Heart left ventricle (tissue), 16 donors: ENCODE measurements around the gene SYTL5. TPM values are rescaled to one million over a fixed set of nuclear protein-coding genes. Genes with fewer than 3 reads are reported as not detected.

Source experiments
- ATAC-seq, 4 donors: fragments of 200-7000 bp; cut with Tn5 transposase; one replicate each; pipeline ENCODE4 v1.9.1; 2020 to 2022; ENCODE audit warnings: moderate library complexity in 4 of 4, mild to moderate bottlenecking in 3 of 4, moderate number of reproducible peaks in 1 of 4
- DNase-seq, 5 donors: peaks; one replicate each; pipeline ENCODE4 v3.0.0-alpha.2; 2020
- H3K27ac ChIP-seq, 12 donors: fragments of 200-600 bp; sonication (generic) in 4 of 12; one replicate each; pipeline versions ENCODE4 v1.5.0 to v1.8.0; 2016 to 2022; ENCODE audit warnings: mild to moderate bottlenecking in 2 of 12
- H3K27me3 ChIP-seq, 9 donors: fragments of 200-600 bp; sonication (generic) in 2 of 9; one replicate each; pipeline versions ENCODE4 v1.5.1 to v1.8.0; 2016 to 2022; ENCODE audit warnings: mild to moderate bottlenecking in 3 of 9
- H3K36me3 ChIP-seq, 9 donors: fragments of 200-600 bp; sonication (generic) in 2 of 9; one replicate each; pipeline versions ENCODE4 v1.5.0 to v1.8.0; 2018 to 2022; ENCODE audit warnings: mild to moderate bottlenecking in 2 of 9
- H3K4me1 ChIP-seq, 12 donors: fragments of 200-600 bp; sonication (generic) in 4 of 12; one replicate each; pipeline versions ENCODE4 v1.5.0 to v1.8.0; 2016 to 2022; ENCODE audit warnings: mild to moderate bottlenecking in 3 of 12
- H3K4me3 ChIP-seq, 12 donors: fragments of 200-600 bp; sonication (generic) in 4 of 12; one replicate each; pipeline versions ENCODE4 v1.5.0 to v1.8.0; 2017 to 2022; ENCODE audit warnings: mild to moderate bottlenecking in 9 of 12, moderate library complexity in 4 of 12
- H3K9me3 ChIP-seq, 12 donors: fragments of 200-600 bp; sonication (generic) in 4 of 12; one replicate each; pipeline versions ENCODE4 v1.5.0 to v1.8.0; 2016 to 2022; ENCODE audit warnings: mild to moderate bottlenecking in 1 of 12
- CTCF ChIP-seq, 12 donors: fragments of 200-600 bp; sonication (generic) in 4 of 12; IDR thresholded peaks; one replicate each; pipeline versions ENCODE4 v1.5.0 to v1.8.0; 2018 to 2022; ENCODE audit warnings: antibody characterized with exemption in 12 of 12, mild to moderate bottlenecking in 5 of 12
- POLR2A ChIP-seq, 2 donors: fragments of 450-650 bp; IDR thresholded peaks; one replicate each; pipeline ENCODE4 v1.6.1; 2017; ENCODE audit warnings: antibody characterized with exemption in 2 of 2, mild to moderate bottlenecking in 2 of 2, moderate library complexity in 2 of 2
- WGBS, 4 donors: extraction: QIAGEN DNeasy Blood & Tissue Kit in 2 of 4; methylation state at CpG; one replicate each; pipeline versions ENCODE4 v1.1.5 to v1.1.7; 2013 to 2018; 5-methylcytosine and 5-hydroxymethylcytosine counted together
- intact Hi-C, 10 donors: fragments of 100-400 bp; cut with DNase I; formaldehyde crosslinking; loops; one replicate each; pipeline versions ENCODE4 v1.11.1 to v1.14.2; 2022
- polyA plus RNA-seq, 2 donors: library from polyadenylated mRNA; stranded (reverse); fragments of 200-250 nt; gene quantifications; one replicate each; pipeline ENCODE4 v1.2.3, GENCODE V29; 2013
- total RNA-seq, 9 donors: library from RNA; depleted of rRNA in 2 of 9; stranded (reverse); fragments of >200 nt in 2 of 9; fragmentation: NEBNext Ultra II Directional in 3 of 9; extraction: Animal tissue kit (Norgen Biotek cat#: 25700) in 3 of 9; gene quantifications; one replicate each; pipeline versions ENCODE4 v1.1.0 to v1.2.4, GENCODE V29; 2016 to 2023
- donor health status: ischemic (EF 13 %, LVEDD 7.1; RV severe dilation, severe dysfunction).
- donor health status: healthy with polysubstance abuse.
- donor health status: DM: no; HTN: yes; CAD: no.
- donor health status: DM: no; HTN: no; CAD: no.
- donor health status: ischemic (EF 25% LVEDD 6.9; RV normal size, moderate dysfunction).
- donor health status: ischemic (EF 25% LVEDD 5.7; RV mildly dilated, moderate dysfunction).
- donor health status: healthy.
- donor health status: DM: yes; HTN: yes; CAD: no.
- donor health status: ischemic (EF 35%, LVEDD 5.7; RV mildly dilated, moderate dysfunction).
- donor health status: nonischemic (EF 11% LVEDD 7.7; RV severe dilation, severe dysfunction).
- donor health status: DM: yes; HTN: yes; CAD: no.
- donor health status: PGD.
- donor health status: ischemic (EF 29% LVEDD 5.4; RV normal size, mild dysfunction).
- donor health status: nonischemic (EF 23%, LVEDD 6.1; RV moderate dilation, normal function).

The SYTL5 gene
- total and polyA plus RNA-seq, 11 donors: 0.04 to 2.8 (median 0.29) TPM; not detected in 2

- DNase-seq (no peak), ATAC-seq (no peak)
- no peaks in the 10 kb centered on the region for H3K4me1 ChIP-seq
- H3K27ac ChIP-seq: no peak overlapping the region
- WGBS, 4 donors: 67 to 95% (median 89%) methylated on average over 2 of the region's 2 CpGs
- H3K27me3 ChIP-seq: peaks cover 0 to 11% (median 0%) of the 10 kb centered on the region in 9 donors
- peaks cover 0 to 4% (median 0%) of the 10 kb centered on the region in 12 donors for H3K9me3 ChIP-seq
- H3K4me3 ChIP-seq: no peak overlapping the region
- intact Hi-C loops: no loop called here
- no peaks in the 10 kb centered on the region for H3K36me3 ChIP-seq
- TF ChIP-seq POLR2A (IDR thresholded peaks at IDR 0.05): no peak
- no peak for TF ChIP-seq CTCF (IDR thresholded peaks at IDR 0.05)
These were observed 38.6 kb upstream of the SYTL5 start for GRCh38 chrX:37967714-37968113.

GRCh38 chrX:37975421-37975820 lies 30.9 kb upstream of the SYTL5 start:
- H3K4me1 ChIP-seq: no peaks in the 10 kb centered on the region
- H3K27ac ChIP-seq: no peak overlapping the region
- intact Hi-C loops: no loop called here
- DNase-seq (no peak), ATAC-seq (no peak)
- no peaks in the 10 kb centered on the region for H3K36me3 ChIP-seq
- WGBS, 4 donors: 87 to 98% (median 96%) methylated on average over 3 of the region's 3 CpGs
- no peak overlapping the region for H3K4me3 ChIP-seq
- TF ChIP-seq CTCF (IDR thresholded peaks at IDR 0.05): no peak
- TF ChIP-seq POLR2A (IDR thresholded peaks at IDR 0.05): no peak
- H3K27me3 ChIP-seq: peaks cover 0 to 27% (median 0%) of the 10 kb centered on the region in 9 donors
- H3K9me3 ChIP-seq: no peaks in the 10 kb centered on the region

DNA sequence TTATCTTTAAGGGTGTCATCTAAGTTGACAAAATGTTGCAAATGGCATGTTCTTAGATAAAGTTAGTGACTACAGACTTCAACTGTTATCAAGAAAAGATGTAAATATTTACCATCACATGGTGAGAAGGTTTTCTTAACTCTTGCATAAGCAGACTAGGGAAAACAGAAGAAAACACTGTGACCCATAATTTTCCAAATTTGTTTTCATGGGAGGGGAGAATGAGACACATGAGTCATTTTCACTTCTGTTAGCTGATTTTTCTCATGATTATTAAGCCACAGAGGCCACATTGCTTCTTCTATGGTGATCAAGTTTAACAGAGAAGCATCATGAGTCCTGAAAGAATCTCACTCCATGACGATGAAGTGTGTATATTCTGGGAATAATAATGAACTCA lies 30.2 kb upstream of the SYTL5 start:
- Histone ChIP-seq H3K36me3 (no peaks in the 10 kb centered on the region), H3K4me1 (no peaks in the 10 kb centered on the region), H3K9me3 (no peaks in the 10 kb centered on the region), H3K27ac (no peak overlapping the region), H3K27me3 (peaks cover 0 to 27% (median 0%) of the 10 kb centered on the region in 9 donors), H3K4me3 (no peak overlapping the region)
- ATAC-seq: no peak
- no peak for DNase-seq
- 72 to 89% (median 78%) methylated on average over 1 of the region's 1 CpG for WGBS, 4 donors
- TF ChIP-seq POLR2A (IDR thresholded peaks at IDR 0.05): no peak
- no peak for TF ChIP-seq CTCF (IDR thresholded peaks at IDR 0.05)
- intact Hi-C loops: no loop called here

DNA sequence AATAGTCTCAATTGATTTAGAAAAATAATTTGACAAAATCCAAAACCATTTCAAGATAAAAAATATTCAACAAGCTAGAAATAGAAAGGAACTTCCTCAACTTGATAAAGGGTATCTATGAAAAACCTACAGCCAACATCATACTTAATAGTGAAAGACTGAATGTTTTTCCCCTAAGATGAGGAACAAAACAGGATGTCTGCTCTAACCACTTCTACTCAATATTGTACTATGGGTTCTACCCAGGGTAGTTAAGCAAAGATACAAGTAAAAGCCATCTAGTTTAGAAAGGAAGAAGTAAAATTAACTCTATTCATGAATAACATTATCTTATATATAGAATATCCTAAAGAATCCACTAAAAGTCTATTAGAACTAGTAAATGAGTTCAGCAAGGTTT lies 21.5 kb upstream of the SYTL5 start:
- ATAC-seq: no peak
- TF ChIP-seq POLR2A (IDR thresholded peaks at IDR 0.05) (no peak), CTCF (IDR thresholded peaks at IDR 0.05) (no peak)
- H3K36me3 ChIP-seq: no peaks in the 10 kb centered on the region
- peaks cover 0 to 11% (median 0%) of the 10 kb centered on the region in 9 donors for H3K27me3 ChIP-seq
- DNase-seq: no peak
- peaks cover 0 to 4% (median 0%) of the 10 kb centered on the region in 12 donors for H3K9me3 ChIP-seq
- no peaks in the 10 kb centered on the region for H3K4me1 ChIP-seq
- intact Hi-C loops: no loop called here
- no peak overlapping the region for H3K4me3 ChIP-seq
- no peak overlapping the region for H3K27ac ChIP-seq
